Measurements from ENCODE around the gene STK32C. TPM values are rescaled to one million over a fixed set of nuclear protein-coding genes. Genes with fewer than 3 reads are reported as not detected.
"Not testable (repeated sequence)": the region's sequence is repeated elsewhere in the genome, so short reads cannot be mapped to it uniquely, and the experiment has no call there.

STK32C gene
- total RNA-seq, 1 donor from 2014 or later, result 12.5 TPM

- no peak for DNase-seq (ENCODE audit: low read depth, low spot score)
Measured at GRCh38 chr10:132319853-132320653, 12.3 kb upstream of the STK32C start.

GRCh38 chr10:132317477-132317876 lies 9.7 kb upstream of the STK32C start:
- not testable (repeated sequence) for DNase-seq (ENCODE audit: low read depth, low spot score)

GRCh38 chr10:132316133-132316532 lies 8.4 kb upstream of the STK32C start:
- DNase-seq (ENCODE audit: low read depth, low spot score), result no peak

- not testable (repeated sequence) for DNase-seq (ENCODE audit: low read depth, low spot score)
Measured at GRCh38 chr10:132314881-132315280, 7.1 kb upstream of the STK32C start.

GRCh38 chr10:132314336-132314735 lies 6.6 kb upstream of the STK32C start:
- no peak for DNase-seq (ENCODE audit: low read depth, low spot score)

GRCh38 chr10:132313865-132314264 lies 6.1 kb upstream of the STK32C start:
- no peak for DNase-seq (ENCODE audit: low read depth, low spot score)

DNA sequence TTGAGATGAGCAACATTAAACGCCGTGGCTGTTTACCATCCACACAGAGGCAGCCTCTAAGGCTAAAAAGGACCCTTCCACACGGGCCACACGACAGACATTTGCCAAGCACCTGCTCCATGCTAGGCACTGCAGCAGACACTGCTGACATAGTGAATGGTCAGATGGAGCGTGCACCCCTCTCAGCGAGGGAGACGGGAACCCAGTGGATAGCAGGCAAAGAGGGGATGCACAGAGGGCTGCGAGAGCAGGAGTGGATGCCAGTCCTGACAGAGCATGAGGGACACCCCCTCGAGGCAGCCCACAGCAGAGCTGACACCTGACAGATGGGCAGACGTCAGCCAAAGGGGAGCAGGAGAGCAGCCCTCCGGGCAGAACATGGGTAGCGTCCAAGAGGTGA lies 5.6 kb upstream of the STK32C start:
- no peak for DNase-seq (ENCODE audit: low read depth, low spot score)

DNA sequence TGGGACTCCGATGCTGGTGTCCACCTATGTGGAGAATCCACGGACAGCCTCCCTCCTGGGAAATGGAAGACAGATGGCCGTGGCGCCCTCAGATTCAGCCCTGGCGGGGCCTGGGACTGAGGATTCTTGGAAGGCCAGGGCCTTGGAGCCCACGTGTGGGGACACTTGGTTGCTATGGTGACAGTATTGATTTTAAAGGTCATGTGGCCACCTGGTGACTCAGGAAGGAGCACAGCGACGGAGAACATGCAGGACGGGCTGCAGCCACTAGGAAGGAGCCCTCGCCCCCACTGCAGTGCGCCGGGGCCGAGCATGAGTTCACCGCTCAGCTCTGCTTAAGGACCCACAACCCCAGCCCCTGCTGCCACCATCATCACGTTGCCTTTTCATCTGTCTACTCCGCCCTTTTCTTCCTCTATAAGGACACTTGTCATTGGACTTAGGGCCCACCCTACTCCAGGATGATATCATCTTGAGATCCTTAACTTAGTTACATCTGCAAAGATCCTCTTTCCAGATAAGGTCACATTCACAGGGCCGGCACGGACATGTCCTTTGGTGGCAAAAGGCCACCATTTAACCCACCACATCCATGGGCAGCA lies 3.7 kb upstream of the STK32C start:
- no peak for DNase-seq (ENCODE audit: low read depth, low spot score)

DNA sequence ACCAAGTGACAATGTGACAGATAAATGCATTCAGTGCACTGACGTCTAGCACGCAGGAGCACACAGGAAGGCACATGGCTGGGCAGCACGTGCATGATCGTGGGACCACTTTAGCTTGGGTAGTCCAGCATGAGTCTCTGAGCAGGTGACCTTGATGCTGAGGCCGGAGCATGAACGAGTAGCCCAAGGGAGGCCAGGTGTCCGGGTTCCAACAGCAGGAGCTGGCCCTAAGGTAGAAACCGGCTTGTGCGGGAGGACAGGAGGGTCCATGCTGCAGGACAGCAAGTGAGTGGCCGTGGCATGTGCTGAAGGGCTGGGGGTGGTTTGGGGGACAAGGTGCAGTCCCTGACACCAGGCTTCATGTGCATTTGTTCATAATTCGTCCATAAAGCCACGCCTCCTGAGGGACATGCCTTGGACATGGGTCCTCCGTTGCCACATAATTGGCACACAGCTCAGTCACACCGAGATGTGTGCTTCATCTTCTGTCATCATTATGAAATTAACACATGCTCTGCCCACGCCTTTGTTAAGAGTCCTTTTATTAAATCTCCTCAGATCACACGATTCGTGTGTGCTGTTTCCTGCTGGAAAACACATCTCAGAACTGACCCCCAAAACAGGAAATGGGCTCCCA lies 3.1 kb upstream of the STK32C start:
- no peak for DNase-seq (ENCODE audit: low read depth, low spot score)

DNA sequence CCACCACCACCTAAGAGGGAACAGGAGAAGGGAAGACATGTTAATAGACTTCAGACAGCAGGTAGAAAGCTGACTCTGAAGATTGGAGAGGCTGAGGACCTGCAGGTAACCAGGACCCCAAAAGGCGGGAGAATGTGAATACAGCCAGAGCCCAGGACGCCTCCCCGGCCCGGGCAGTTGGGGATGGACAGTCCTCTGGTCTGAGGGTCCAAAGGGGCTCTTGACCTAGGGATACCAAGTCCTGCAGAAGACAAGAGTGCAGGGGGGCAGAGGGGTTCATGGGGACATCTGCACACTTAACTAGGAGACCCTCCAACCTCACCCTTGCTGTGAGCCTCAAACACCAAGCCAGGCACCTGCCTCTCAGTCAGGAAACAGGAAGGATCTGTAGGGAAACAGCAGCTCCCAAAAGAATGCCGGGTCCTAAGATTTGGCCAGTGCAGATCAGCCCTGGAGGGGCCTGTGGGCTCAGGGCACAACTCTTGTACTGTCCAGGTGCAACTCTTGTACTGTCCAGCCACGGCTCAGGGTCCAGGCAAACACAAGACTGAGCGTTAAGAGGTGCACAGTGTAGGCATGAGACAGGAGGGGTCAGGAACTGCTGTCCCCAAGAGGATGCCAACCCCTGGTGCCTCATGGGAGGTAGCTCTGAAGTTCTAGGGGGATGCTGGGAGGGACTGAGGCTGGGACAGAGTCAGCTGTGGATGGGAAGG lies 2.3 kb upstream of the STK32C start:
- DNase-seq (ENCODE audit: low read depth, low spot score), result no peak

DNA sequence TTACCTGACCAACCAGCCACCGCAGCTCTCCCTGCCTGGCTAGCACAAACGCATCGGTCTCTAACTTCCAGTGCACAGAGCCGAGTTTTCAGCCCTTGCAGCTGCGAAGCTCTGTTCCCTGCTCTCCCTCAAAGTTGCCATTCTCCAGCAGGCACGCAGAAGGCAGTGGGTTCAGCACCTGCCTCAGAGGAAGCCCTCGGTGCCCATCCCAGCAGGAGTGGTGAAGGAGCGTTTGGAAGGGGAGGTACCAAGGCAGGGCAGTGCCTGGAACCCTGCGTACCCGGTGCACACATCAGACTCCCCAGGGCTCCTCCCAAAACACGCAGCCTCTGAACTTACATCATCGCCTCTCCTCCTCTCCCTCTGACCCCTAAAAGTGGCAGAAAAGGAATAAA lies 1.7 kb upstream of the STK32C start:
- DNase-seq (ENCODE audit: low read depth, low spot score), result no peak

DNA sequence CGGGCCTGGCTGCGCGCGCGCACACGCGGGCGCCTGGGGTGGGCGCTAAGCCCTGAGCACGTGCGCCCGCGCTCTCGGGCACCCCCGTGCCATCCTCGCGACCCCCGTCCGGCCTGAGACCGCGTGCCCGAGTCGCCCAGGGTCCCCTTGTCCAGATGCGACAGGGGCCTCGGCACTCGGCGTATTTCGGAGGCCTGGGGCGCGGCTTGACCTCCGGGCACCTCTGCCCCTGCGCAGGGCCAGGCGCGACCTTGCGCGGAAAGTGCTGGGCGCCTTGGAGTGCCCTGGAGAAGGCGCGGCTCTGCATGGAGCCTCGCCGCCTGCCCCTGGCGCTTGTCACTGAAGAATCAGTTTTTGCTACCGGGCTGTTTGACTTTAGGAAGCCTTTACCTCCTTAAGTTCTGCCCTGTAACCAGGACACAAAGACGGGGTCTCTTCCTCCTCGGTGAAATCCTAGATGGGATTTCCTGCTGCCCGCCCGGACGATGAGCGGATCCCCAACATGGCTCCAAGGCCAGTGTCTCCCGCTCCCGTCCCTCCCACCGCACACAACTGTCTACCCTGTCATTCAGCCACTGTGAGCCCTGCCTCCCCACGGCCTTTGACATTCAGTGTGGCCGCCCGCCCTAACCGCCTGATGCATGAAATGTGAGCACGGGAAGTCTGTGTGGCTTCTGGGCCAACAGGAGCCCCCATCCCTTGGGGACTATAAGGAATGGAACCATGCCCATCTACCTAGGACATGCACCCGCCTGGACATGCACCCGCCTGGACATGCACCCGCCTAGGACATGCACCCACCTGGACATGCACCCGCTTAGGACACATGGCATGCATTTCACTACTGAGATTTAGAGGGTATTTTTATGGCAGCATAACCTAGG lies 1.1 kb upstream of the STK32C start:
- DNase-seq (ENCODE audit: low read depth, low spot score), result no peak

- DNase-seq (ENCODE audit: low read depth, low spot score), result no peak
Measured at GRCh38 chr10:132306864-132307751, 642 bp downstream of the STK32C start.

- no peak for DNase-seq (ENCODE audit: low read depth, low spot score)
Measured at GRCh38 chr10:132306343-132306685, 1.4 kb downstream of the STK32C start.

DNA sequence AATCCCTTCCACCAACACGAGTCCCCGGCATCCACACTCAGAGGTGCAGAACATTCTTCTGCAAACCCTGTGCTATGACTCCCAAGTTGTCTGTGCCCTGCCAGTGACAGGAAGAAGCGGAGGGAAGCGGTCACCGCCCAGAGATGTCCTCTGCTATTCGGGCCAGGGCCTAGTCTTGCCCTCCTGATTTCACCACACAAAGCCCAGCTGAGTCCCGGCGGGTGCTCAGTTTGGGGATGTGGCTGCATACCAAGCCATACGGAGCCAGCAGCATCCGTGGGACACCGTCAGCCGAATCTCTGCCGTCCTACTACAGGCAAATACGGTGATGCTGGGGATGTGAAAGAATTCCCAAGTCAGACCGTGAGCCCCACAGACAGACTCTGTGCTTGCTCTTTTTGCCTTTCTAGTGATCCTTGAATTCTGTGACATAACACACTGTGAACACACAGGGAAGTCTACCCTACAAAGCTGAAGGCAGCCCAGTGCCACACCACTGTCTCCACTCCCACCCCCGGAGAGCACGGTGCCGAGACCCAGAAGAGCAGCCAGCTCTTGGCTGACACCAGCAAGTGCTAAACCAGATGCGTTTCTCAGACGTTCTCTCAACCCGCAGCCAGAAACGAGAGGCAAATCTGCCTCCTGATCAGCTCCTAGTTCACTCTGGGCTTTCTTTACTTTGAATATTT lies 2.0 kb downstream of the STK32C start:
- DNase-seq (ENCODE audit: low read depth, low spot score), result no peak

DNA sequence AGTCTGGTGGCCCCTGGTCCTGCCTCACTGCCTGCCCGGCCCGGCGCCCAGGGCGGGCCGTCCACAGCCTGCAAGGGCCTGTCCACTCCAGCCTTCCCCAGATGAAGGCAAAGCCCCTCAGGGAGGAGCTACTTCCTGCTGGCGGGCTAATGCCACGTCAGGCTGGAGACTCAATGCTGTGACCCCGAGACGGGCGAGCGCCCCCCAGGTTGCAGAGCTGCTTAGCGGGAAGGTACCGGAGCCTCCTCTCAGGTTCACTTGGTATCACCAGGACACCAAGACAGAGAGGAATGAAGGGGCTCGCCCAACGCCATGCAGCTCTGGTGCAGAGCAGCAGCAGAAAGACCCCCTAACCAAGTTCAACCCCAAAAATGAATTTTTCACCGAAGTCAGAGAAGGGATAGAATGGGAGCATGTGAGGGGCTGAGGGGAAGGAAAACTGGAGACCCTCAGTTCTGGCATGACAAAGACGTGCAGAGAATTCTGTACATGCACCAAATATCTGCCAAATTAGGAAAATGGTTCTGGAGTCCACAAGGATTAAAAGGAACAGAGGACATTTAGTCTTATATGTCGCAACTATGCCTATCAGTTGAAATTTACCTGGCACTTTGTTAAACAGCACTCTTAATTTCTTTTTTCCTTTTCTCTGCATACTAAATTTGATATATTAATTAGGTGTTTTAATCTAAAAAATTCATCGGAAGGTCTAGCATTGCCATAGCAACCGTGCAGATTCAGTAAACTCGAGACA lies 2.8 kb downstream of the STK32C start:
- no peak for DNase-seq (ENCODE audit: low read depth, low spot score)

GRCh38 chr10:132303361-132304115 lies 4.2 kb downstream of the STK32C start:
- no peak for DNase-seq (ENCODE audit: low read depth, low spot score)

Data from pulmonary artery endothelial cell (primary cell).